ENCODE results near the gene SLC9B1.

Gene SLC9B1

GRCh38 chr4:102862016-102862415, 157.5 kb downstream of the SLC9B1 start:
- Histone ChIP-seq H3K14ac (ENCODE audit: low read length) (no peak overlapping the region), H3K9ac (ENCODE audit: low read depth, low read length, poor library complexity) (no peak overlapping the region), H2AK5ac (ENCODE audit: low read depth, low read length) (no peak overlapping the region), H3K36me3 (replicated peaks in 1 of 2; ENCODE audit: control insufficient read depth in 2 of 2, insufficient read depth in 2 of 2, low read length in 2 of 2) (peaks cover 0 to 6% of the 10 kb centered on the region in 2 donors), H3K9me3 (replicated peaks in 1 of 2; ENCODE audit: control insufficient read depth in 2 of 2, insufficient read depth in 1 of 2, low read depth in 1 of 2, low read length in 2 of 2) (peaks cover 5 to 28% of the 10 kb centered on the region in 2 donors), H2BK5ac (ENCODE audit: low read length) (no peak overlapping the region), H2BK15ac (ENCODE audit: low read length) (no peak overlapping the region), H3K79me1 (ENCODE audit: low read depth, low read length) (no peaks in the 10 kb centered on the region), H3K27me3 (ENCODE audit: control insufficient read depth in 3 of 3, insufficient read depth in 3 of 3, low read depth in 1 of 3, low read length in 3 of 3) (no peaks in the 10 kb centered on the region), H3K18ac (ENCODE audit: low read length) (no peak overlapping the region), H3K27ac (replicated peaks; ENCODE audit: low read length) (no peak overlapping the region), H3K4me1 (ENCODE audit: control insufficient read depth in 2 of 2, insufficient read depth in 1 of 2, low read depth in 1 of 2, low read length in 2 of 2) (no peaks in the 10 kb centered on the region), H4K8ac (ENCODE audit: low read depth, low read length) (no peak overlapping the region), H2AFZ (ENCODE audit: low read length) (no peak overlapping the region), H3K4me3 (ENCODE audit: low read length in 2 of 2) (no peak overlapping the region), H4K91ac (ENCODE audit: low read depth, low read length, poor library complexity) (no peak overlapping the region), H2BK120ac (ENCODE audit: low read depth, low read length) (no peak overlapping the region), H2BK12ac (ENCODE audit: low read length) (no peak overlapping the region), H3K23ac (ENCODE audit: low read depth, low read length, poor library complexity) (no peak overlapping the region), H3K4ac (ENCODE audit: low read length) (no peak overlapping the region), H3K4me2 (ENCODE audit: insufficient read depth, low read length, poor library complexity, severe bottlenecking) (no peak overlapping the region)
- no peak for DNase-seq (ENCODE audit: low spot score)
- no CpG with 5 or more reads among the region's 1 CpG for WGBS, 2 donors (ENCODE audit: extremely low coverage in 2 of 2, insufficient read length in 2 of 2, insufficient replicate concordance in 1 of 2)

GRCh38 chr4:102860611-102861324, 158.7 kb downstream of the SLC9B1 start:
- no peak overlapping the region for H3K4me3 ChIP-seq (ENCODE audit: low read length in 2 of 2)
- peaks cover 0 to 6% of the 10 kb centered on the region in 2 donors for H3K36me3 ChIP-seq (replicated peaks in 1 of 2; ENCODE audit: control insufficient read depth in 2 of 2, insufficient read depth in 2 of 2, low read length in 2 of 2)
- no peak for DNase-seq (ENCODE audit: low spot score)
- no peaks in the 10 kb centered on the region for H3K4me1 ChIP-seq (ENCODE audit: control insufficient read depth in 2 of 2, insufficient read depth in 1 of 2, low read depth in 1 of 2, low read length in 2 of 2)
- no CpG with 5 or more reads among the region's 2 CpGs for WGBS, 2 donors (ENCODE audit: extremely low coverage in 2 of 2, insufficient read length in 2 of 2, insufficient replicate concordance in 1 of 2)
- no peak overlapping the region for H3K4me2 ChIP-seq (ENCODE audit: insufficient read depth, low read length, poor library complexity, severe bottlenecking)
- no peak overlapping the region for H2BK12ac ChIP-seq (ENCODE audit: low read length)
- H4K8ac ChIP-seq (ENCODE audit: low read depth, low read length): no peak overlapping the region
- peaks cover 5 to 28% of the 10 kb centered on the region in 2 donors for H3K9me3 ChIP-seq (replicated peaks in 1 of 2; ENCODE audit: control insufficient read depth in 2 of 2, insufficient read depth in 1 of 2, low read depth in 1 of 2, low read length in 2 of 2)
- no peak overlapping the region for H2BK15ac ChIP-seq (ENCODE audit: low read length)
- no peak overlapping the region for H4K91ac ChIP-seq (ENCODE audit: low read depth, low read length, poor library complexity)
- no peaks in the 10 kb centered on the region for H3K27me3 ChIP-seq (ENCODE audit: control insufficient read depth in 3 of 3, insufficient read depth in 3 of 3, low read depth in 1 of 3, low read length in 3 of 3)
- H3K79me1 ChIP-seq (ENCODE audit: low read depth, low read length): no peaks in the 10 kb centered on the region
- no peak overlapping the region for H2AFZ ChIP-seq (ENCODE audit: low read length)
- no peak overlapping the region for H3K4ac ChIP-seq (ENCODE audit: low read length)
- no peak overlapping the region for H2BK120ac ChIP-seq (ENCODE audit: low read depth, low read length)
- H3K27ac ChIP-seq (replicated peaks; ENCODE audit: low read length): no peak overlapping the region
- H3K14ac ChIP-seq (ENCODE audit: low read length): no peak overlapping the region
- no peak overlapping the region for H3K18ac ChIP-seq (ENCODE audit: low read length)
- no peak overlapping the region for H3K9ac ChIP-seq (ENCODE audit: low read depth, low read length, poor library complexity)
- H3K23ac ChIP-seq (ENCODE audit: low read depth, low read length, poor library complexity): no peak overlapping the region
- H2BK5ac ChIP-seq (ENCODE audit: low read length): no peak overlapping the region
- no peak overlapping the region for H2AK5ac ChIP-seq (ENCODE audit: low read depth, low read length)

GRCh38 chr4:102858828-102859464, 160.6 kb downstream of the SLC9B1 start:
- H2BK15ac ChIP-seq (ENCODE audit: low read length): no peak overlapping the region
- H2BK5ac ChIP-seq (ENCODE audit: low read length): no peak overlapping the region
- H3K36me3 ChIP-seq (replicated peaks in 1 of 2; ENCODE audit: control insufficient read depth in 2 of 2, insufficient read depth in 2 of 2, low read length in 2 of 2): peaks cover 0 to 6% of the 10 kb centered on the region in 2 donors
- 100% methylated on average over 1 of the region's 2 CpGs; no CpG with 5 or more reads in 1 of the 2 donors for WGBS, 2 donors (ENCODE audit: extremely low coverage in 2 of 2, insufficient read length in 2 of 2, insufficient replicate concordance in 1 of 2)
- DNase-seq (ENCODE audit: low spot score): no peak
- peaks cover 5 to 28% of the 10 kb centered on the region in 2 donors for H3K9me3 ChIP-seq (replicated peaks in 1 of 2; ENCODE audit: control insufficient read depth in 2 of 2, insufficient read depth in 1 of 2, low read depth in 1 of 2, low read length in 2 of 2)
- no peak overlapping the region for H3K14ac ChIP-seq (ENCODE audit: low read length)
- H3K27me3 ChIP-seq (ENCODE audit: control insufficient read depth in 3 of 3, insufficient read depth in 3 of 3, low read depth in 1 of 3, low read length in 3 of 3): no peaks in the 10 kb centered on the region
- no peaks in the 10 kb centered on the region for H3K79me1 ChIP-seq (ENCODE audit: low read depth, low read length)
- H2BK12ac ChIP-seq (ENCODE audit: low read length): no peak overlapping the region
- no peaks in the 10 kb centered on the region for H3K4me1 ChIP-seq (ENCODE audit: control insufficient read depth in 2 of 2, insufficient read depth in 1 of 2, low read depth in 1 of 2, low read length in 2 of 2)
- no peak overlapping the region for H4K91ac ChIP-seq (ENCODE audit: low read depth, low read length, poor library complexity)
- H3K4me3 ChIP-seq (ENCODE audit: low read length in 2 of 2): no peak overlapping the region
- no peak overlapping the region for H3K23ac ChIP-seq (ENCODE audit: low read depth, low read length, poor library complexity)
- H2AFZ ChIP-seq (ENCODE audit: low read length): no peak overlapping the region
- no peak overlapping the region for H3K18ac ChIP-seq (ENCODE audit: low read length)
- H3K4ac ChIP-seq (ENCODE audit: low read length): no peak overlapping the region
- no peak overlapping the region for H2BK120ac ChIP-seq (ENCODE audit: low read depth, low read length)
- no peak overlapping the region for H3K27ac ChIP-seq (replicated peaks; ENCODE audit: low read length)
- no peak overlapping the region for H4K8ac ChIP-seq (ENCODE audit: low read depth, low read length)
- no peak overlapping the region for H3K9ac ChIP-seq (ENCODE audit: low read depth, low read length, poor library complexity)
- no peak overlapping the region for H3K4me2 ChIP-seq (ENCODE audit: insufficient read depth, low read length, poor library complexity, severe bottlenecking)
- H2AK5ac ChIP-seq (ENCODE audit: low read depth, low read length): no peak overlapping the region

All from neuronal stem cell (in vitro differentiated cells).